Measurements from ENCODE around the gene CTU2. TPM values are rescaled to one million over a fixed set of nuclear protein-coding genes. Genes with fewer than 3 reads are reported as not detected.

CTU2 gene
- total and polyA plus RNA-seq, 9 of the 15 experiments (the other 6 are each of a cell fraction or from before 2014, with no cell fraction given): 1.3 to 105 (median 23.2) TPM

DNA sequence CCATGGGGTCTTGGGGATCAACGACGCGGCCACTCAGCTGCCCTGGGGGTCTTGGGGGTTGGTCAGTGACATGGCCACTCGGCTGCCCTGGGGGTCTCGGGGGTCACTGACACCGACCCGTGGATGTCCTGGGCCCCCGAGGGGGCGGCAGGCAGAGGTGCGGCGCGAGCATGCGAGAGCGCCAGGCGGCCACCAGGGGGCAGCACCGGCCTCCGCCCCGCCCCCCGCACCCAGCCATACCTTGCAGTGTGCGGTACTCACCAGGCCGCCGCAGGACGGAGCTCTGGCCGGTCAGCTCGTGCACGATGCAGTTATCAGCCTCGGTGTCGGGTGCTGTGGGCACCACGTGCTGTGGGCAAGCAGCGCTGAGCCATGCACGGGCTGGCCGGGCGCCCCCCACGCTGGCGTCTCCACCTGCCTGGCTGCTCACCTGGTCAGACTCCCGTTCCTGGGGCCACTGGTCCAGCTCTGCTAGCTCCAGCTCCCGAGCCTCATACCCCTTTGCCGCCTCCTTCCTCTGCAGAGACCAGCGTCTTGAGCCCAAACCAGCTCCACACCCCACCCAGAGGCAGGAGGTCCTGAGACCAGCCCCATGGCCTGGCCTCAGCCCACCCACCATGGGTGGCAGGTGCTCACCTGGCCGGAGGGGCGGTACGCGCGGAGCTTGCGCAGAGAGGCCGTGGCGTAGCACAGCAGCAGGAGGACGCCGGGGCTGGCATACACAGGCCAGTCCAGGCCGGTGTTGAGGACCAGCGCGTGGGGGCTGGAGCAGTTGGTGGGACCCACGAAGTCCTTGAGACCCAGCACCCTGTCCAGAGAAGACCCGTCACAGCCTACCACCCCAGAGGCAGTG lies 31.2 kb downstream of the CTU2 start (continued):
- TF ChIP-seq TGIF2 (CRISPR knock-in tag; IDR thresholded peaks at IDR 0.05): no peak
- TF ChIP-seq ZNF785 (CRISPR knock-in tag; IDR thresholded peaks at IDR 0.05): no peak
- TF ChIP-seq TCF3 (CRISPR knock-in tag; IDR thresholded peaks at IDR 0.05): peak; percentile 49
- TF ChIP-seq, protein P1, sequence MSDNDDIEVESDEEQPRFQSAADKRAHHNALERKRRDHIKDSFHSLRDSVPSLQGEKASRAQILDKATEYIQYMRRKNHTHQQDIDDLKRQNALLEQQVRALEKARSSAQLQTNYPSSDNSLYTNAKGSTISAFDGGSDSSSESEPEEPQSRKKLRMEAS (CRISPR knock-in tag; IDR thresholded peaks at IDR 0.05): peak; percentile 99
- TF ChIP-seq MECOM (CRISPR knock-in tag; IDR thresholded peaks at IDR 0.05): no peak
- TF ChIP-seq NRF1 (conservative IDR thresholded peaks at IDR 0.05 in 1 of 2, IDR thresholded peaks at IDR 0.05 in 1 of 2): peak in 1 of 2 experiments; percentile 43; a peak in 2 of 4 replicates
- peak in 1 of 2 experiments; percentile 60; a peak in 1 of 4 replicates for TF ChIP-seq KDM4B (IDR thresholded peaks at IDR 0.05; ENCODE audit: borderline replicate concordance in 2 of 2, low read depth in 1 of 2)
- no peak for TF ChIP-seq ARNT (IDR thresholded peaks at IDR 0.05)
- TF ChIP-seq, protein P2, sequence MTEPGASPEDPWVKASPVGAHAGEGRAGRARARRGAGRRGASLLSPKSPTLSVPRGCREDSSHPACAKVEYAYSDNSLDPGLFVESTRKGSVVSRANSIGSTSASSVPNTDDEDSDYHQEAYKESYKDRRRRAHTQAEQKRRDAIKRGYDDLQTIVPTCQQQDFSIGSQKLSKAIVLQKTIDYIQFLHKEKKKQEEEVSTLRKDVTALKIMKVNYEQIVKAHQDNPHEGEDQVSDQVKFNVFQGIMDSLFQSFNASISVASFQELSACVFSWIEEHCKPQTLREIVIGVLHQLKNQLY (CRISPR knock-in tag; conservative IDR thresholded peaks at IDR 0.05): no peak
- TF ChIP-seq, protein P3, sequence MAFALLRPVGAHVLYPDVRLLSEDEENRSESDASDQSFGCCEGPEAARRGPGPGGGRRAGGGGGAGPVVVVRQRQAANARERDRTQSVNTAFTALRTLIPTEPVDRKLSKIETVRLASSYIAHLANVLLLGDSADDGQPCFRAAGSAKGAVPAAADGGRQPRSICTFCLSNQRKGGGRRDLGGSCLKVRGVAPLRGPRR (CRISPR knock-in tag; IDR thresholded peaks at IDR 0.05): no peak
- peak in 1 of 2 experiments; percentile 67; a peak in 2 of 4 replicates for TF ChIP-seq FOXA3 (CRISPR knock-in tag; conservative IDR thresholded peaks at IDR 0.05 in 1 of 2, IDR thresholded peaks at IDR 0.05 in 1 of 2)
- no peak for TF ChIP-seq EZH2 (IDR thresholded peaks at IDR 0.05; ENCODE audit: borderline replicate concordance, low read depth, low read length)
- no peak for TF ChIP-seq NCOA4 (IDR thresholded peaks at IDR 0.05; ENCODE audit: partially characterized antibody)
- no peak for TF ChIP-seq PCBP2 (IDR thresholded peaks at IDR 0.05; ENCODE audit: low read depth, low read length, poor library complexity, severe bottlenecking)
- TF ChIP-seq SMARCC2 (IDR thresholded peaks at IDR 0.05; ENCODE audit: low read depth): no peak
- TF ChIP-seq ZNF212 (CRISPR knock-in tag; IDR thresholded peaks at IDR 0.05): no peak
- TF ChIP-seq NCOR1 (IDR thresholded peaks at IDR 0.05): no peak
- TF ChIP-seq ELK3 (CRISPR knock-in tag; IDR thresholded peaks at IDR 0.05): no peak
- TF ChIP-seq XRCC4 (IDR thresholded peaks at IDR 0.05; ENCODE audit: extremely low read depth, insufficient read depth, insufficient read length): no peak
- no peak for TF ChIP-seq PTTG1 (tag; IDR thresholded peaks at IDR 0.05; ENCODE audit: low read depth)
- peak; percentile 65; the same call in 1 of the 2 replicates for TF ChIP-seq SAFB (IDR thresholded peaks at IDR 0.05; ENCODE audit: borderline replicate concordance, low read depth, low read length)
- no peak for TF ChIP-seq ZNF24 (IDR thresholded peaks at IDR 0.05)
- no peak; the same call in 1 of the 2 replicates for TF ChIP-seq ETV5 (CRISPR knock-in tag; IDR thresholded peaks at IDR 0.05; ENCODE audit: low read depth)
- TF ChIP-seq, protein P4, sequence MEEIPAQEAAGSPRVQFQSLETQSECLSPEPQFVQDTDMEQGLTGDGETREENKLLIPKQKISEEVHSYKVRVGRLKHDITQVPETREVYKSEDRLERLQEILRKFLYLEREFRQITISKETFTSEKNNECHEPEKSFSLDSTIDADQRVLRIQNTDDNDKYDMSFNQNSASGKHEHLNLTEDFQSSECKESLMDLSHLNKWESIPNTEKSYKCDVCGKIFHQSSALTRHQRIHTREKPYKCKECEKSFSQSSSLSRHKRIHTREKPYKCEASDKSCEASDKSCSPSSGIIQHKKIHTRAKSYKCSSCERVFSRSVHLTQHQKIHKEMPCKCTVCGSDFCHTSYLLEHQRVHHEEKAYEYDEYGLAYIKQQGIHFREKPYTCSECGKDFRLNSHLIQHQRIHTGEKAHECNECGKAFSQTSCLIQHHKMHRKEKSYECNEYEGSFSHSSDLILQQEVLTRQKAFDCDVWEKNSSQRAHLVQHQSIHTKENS (CRISPR knock-in tag; IDR thresholded peaks at IDR 0.05): no peak
- TF ChIP-seq TCFL5 (CRISPR knock-in tag; conservative IDR thresholded peaks at IDR 0.05): no peak
